PC-9 (cell line): ENCODE data around the gene ARV1.

Experiments used
- CTCF ChIP-seq: fragments of 200-600 bp; sonication (generic); conservative IDR thresholded peaks from 2 replicates; pipeline ENCODE4 v1.6.1; 2017; ENCODE audit warnings: mixed run types, antibody characterized with exemption, mild to moderate bottlenecking, moderate library complexity
- EZH2 ChIP-seq: fragments of 200-600 bp; sonication (generic); IDR thresholded peaks from 2 replicates; pipeline ENCODE4 v1.8.0; 2017; ENCODE audit warnings: antibody characterized with exemption, low read depth

DNA sequence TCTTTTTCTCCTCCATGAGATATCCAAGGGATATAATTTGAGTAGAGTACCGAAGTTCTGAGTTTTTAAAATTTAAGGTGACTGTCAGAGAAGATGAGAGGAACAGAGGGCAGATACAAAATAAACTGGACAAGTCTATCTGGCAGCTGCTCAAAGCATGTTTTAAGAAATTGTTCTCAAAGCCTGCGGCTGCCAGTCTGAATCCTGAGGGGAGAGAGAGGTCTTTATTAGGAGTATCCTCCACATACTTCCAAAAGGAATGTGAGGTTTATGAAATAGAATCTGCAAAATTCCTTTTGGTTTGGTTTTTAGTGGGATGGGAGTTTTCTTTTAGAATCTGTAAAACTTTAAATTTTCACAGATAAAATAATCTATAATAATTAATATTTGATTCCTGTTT is 41.5 kb upstream of the ARV1 start:
- TF ChIP-seq CTCF, result no peak
- TF ChIP-seq EZH2, result no peak
